KG1 (cell line): Measurements from ENCODE around the gene ARHGEF37.

Source experiments
- DNase-seq: peaks from one replicate; lab custom pipeline; 2025; lab: John Stamatoyannopoulos, UW

Gene ARHGEF37

GRCh38 chr5:149628846-149629388 is 47.6 kb downstream of the ARHGEF37 start:
- no peak for DNase-seq

GRCh38 chr5:149629421-149629820 is 48.1 kb downstream of the ARHGEF37 start:
- DNase-seq = no peak

GRCh38 chr5:149630337-149630736 is 49.0 kb downstream of the ARHGEF37 start:
- DNase-seq = no peak

GRCh38 chr5:149631506-149631905 is 50.2 kb downstream of the ARHGEF37 start:
- DNase-seq = no peak

- DNase-seq = no peak
Observed at GRCh38 chr5:149632311-149633251, 51.3 kb downstream of the ARHGEF37 start.

GRCh38 chr5:149633476-149634350 is 52.4 kb downstream of the ARHGEF37 start:
- DNase-seq = no peak

- no peak for DNase-seq
Observed at GRCh38 chr5:149635394-149635793, 54.1 kb downstream of the ARHGEF37 start.

- no peak for DNase-seq
Observed at GRCh38 chr5:149636191-149636860, 55.0 kb downstream of the ARHGEF37 start.

GRCh38 chr5:149636861-149637246 is 55.6 kb downstream of the ARHGEF37 start:
- peak; percentile 9 for DNase-seq

GRCh38 chr5:149638136-149638535 is 56.8 kb downstream of the ARHGEF37 start:
- DNase-seq = no peak

- DNase-seq = no peak
Observed at GRCh38 chr5:149638546-149639241, 57.4 kb downstream of the ARHGEF37 start.

- no peak for DNase-seq
Observed at GRCh38 chr5:149639737-149640136, 58.4 kb downstream of the ARHGEF37 start.

GRCh38 chr5:149640350-149640999 is 59.2 kb downstream of the ARHGEF37 start:
- no peak for DNase-seq

- DNase-seq = no peak
Observed at GRCh38 chr5:149641000-149641576, 59.8 kb downstream of the ARHGEF37 start.

GRCh38 chr5:149641600-149641999 is 60.3 kb downstream of the ARHGEF37 start:
- no peak for DNase-seq

- DNase-seq = no peak
Observed at GRCh38 chr5:149643781-149644180, 62.5 kb downstream of the ARHGEF37 start.

GRCh38 chr5:149644629-149645028 is 63.3 kb downstream of the ARHGEF37 start:
- no peak for DNase-seq

GRCh38 chr5:149645236-149645635 is 63.9 kb downstream of the ARHGEF37 start:
- DNase-seq = no peak

GRCh38 chr5:149645725-149646124 is 64.4 kb downstream of the ARHGEF37 start:
- no peak for DNase-seq

- no peak for DNase-seq
Observed at GRCh38 chr5:149646564-149646963, 65.3 kb downstream of the ARHGEF37 start.
